SU-DHL-6 (cell line): ENCODE data around the gene ANXA11.

Source experiments
- H2AFZ ChIP-seq: fragments of 200-600 bp; sonication (generic); 2 replicates; pipeline ENCODE4 v1.6.1; 2014; ENCODE audit warnings: low read depth, mild to moderate bottlenecking, moderate library complexity, mixed read lengths, antibody characterized with exemption, low read length; ENCODE audit not compliant: severe bottlenecking
- H3F3A ChIP-seq: fragments of 200-600 bp; shearing (Covaris generic); 2 replicates; pipeline ENCODE4 v1.6.0; 2016; ENCODE audit warnings: antibody characterized with exemption, mild to moderate bottlenecking; ENCODE audit not compliant: insufficient read depth
- H3K27ac ChIP-seq: fragments of 200-600 bp; sonication (generic); 2 replicates; pipeline ENCODE4 v1.5.1; 2016; ENCODE audit warnings: low read depth, mild to moderate bottlenecking, low read length, moderate library complexity, mixed read lengths
- H3K27me3 ChIP-seq: fragments of 200-600 bp; sonication (generic), shearing (Covaris generic); 2 replicates; pipeline ENCODE4 v1.6.0; 2014; ENCODE audit warnings: mild to moderate bottlenecking, low read length
- H3K36me3 ChIP-seq: fragments of 200-600 bp; sonication (generic); 2 replicates; pipeline ENCODE4 v1.6.1; 2014; ENCODE audit warnings: mild to moderate bottlenecking, low read length, mixed read lengths
- H3K4me2 ChIP-seq: fragments of 300-600, 200-600 bp; shearing (Covaris generic), sonication (generic); 2 replicates; pipeline ENCODE4 v1.6.0; 2014; ENCODE audit warnings: low read length, low read depth, mild to moderate bottlenecking; ENCODE audit not compliant: poor library complexity, severe bottlenecking
- H3K4me3 ChIP-seq: fragments of 200-600 bp; sonication (generic); 2 replicates; pipeline ENCODE4 v1.5.1; 2014; ENCODE audit warnings: antibody characterized with exemption, low read length, mild to moderate bottlenecking, mixed read lengths; ENCODE audit not compliant: insufficient read depth, poor library complexity, severe bottlenecking
- H3K79me2 ChIP-seq: fragments of 200-600 bp; sonication (generic); 2 replicates; pipeline ENCODE4 v1.6.1; 2014; ENCODE audit warnings: mild to moderate bottlenecking, low read length, moderate library complexity; ENCODE audit not compliant: insufficient read depth
- H3K9ac ChIP-seq: fragments of 200-600 bp; sonication (generic); 2 replicates; pipeline ENCODE4 v1.7.0; 2014; ENCODE audit warnings: mild to moderate bottlenecking, low read length
- H3K9me2 ChIP-seq: fragments of 200-600 bp; sonication (generic); replicated peaks from 2 replicates; pipeline ENCODE4 v1.6.1; 2014; ENCODE audit warnings: low read length; ENCODE audit not compliant: insufficient read depth
- H3K9me3 ChIP-seq: fragments of 200-600 bp; sonication (generic); 2 replicates; pipeline ENCODE4 v1.6.1; 2014; ENCODE audit warnings: low read length, mixed read lengths; ENCODE audit not compliant: insufficient read depth
- H4K20me1 ChIP-seq: fragments of 200-600 bp; sonication (generic); 2 replicates; pipeline ENCODE4 v1.6.1; 2014; ENCODE audit warnings: low read depth, mild to moderate bottlenecking, antibody characterized with exemption, low read length, moderate library complexity, mixed read lengths
- CTCF ChIP-seq: fragments of 200-600 bp; sonication (generic); IDR thresholded peaks from one replicate; pipeline ENCODE4 v1.5.1; 2017; ENCODE audit warnings: antibody characterized with exemption, mild to moderate bottlenecking, low read length, moderate library complexity; ENCODE audit not compliant: insufficient read depth, poor library complexity, severe bottlenecking
- EZH2phosphoT487 ChIP-seq: fragments of 200-600 bp; sonication (generic), shearing (Covaris generic); conservative IDR thresholded peaks from 2 replicates; pipeline ENCODE4 v1.6.1; 2018; ENCODE audit warnings: mild to moderate bottlenecking, antibody characterized with exemption, low read length, moderate library complexity, mixed read lengths

ANXA11 gene

GRCh38 chr10:80194373-80195045 is 10.8 kb downstream of the ANXA11 start:
- Histone ChIP-seq H3K27ac (no peak overlapping the region), H3K4me2 (no peak overlapping the region), H2AFZ (no peak overlapping the region), H3K9ac (no peak overlapping the region), H3K79me2 (peaks cover 95% of the 10 kb centered on the region), H3F3A (peaks cover 5% of the 10 kb centered on the region; the same call in 1 of the 2 replicates), H3K9me3 (peaks cover 5% of the 10 kb centered on the region; the same call in 1 of the 2 replicates), H3K36me3 (peaks cover 10% of the 10 kb centered on the region; the same call in 1 of the 2 replicates), H4K20me1 (no peaks in the 10 kb centered on the region), H3K27me3 (no peaks in the 10 kb centered on the region), H3K4me3 (no peak overlapping the region), H3K9me2 (no peaks in the 10 kb centered on the region)
- TF ChIP-seq EZH2phosphoT487 (no peak), CTCF (no peak)

GRCh38 chr10:80192553-80192952 is 12.8 kb downstream of the ANXA11 start:
- Histone ChIP-seq H3K27ac (no peak overlapping the region), H2AFZ (no peak overlapping the region), H3K27me3 (no peaks in the 10 kb centered on the region), H3K79me2 (peaks cover 87% of the 10 kb centered on the region), H3K9me3 (peaks cover 5% of the 10 kb centered on the region; the same call in 1 of the 2 replicates), H3K4me3 (no peak overlapping the region), H3K36me3 (peaks cover 10% of the 10 kb centered on the region; the same call in 1 of the 2 replicates), H3K9ac (no peak overlapping the region), H4K20me1 (no peaks in the 10 kb centered on the region), H3K9me2 (no peaks in the 10 kb centered on the region), H3K4me2 (no peak overlapping the region), H3F3A (peaks cover 20% of the 10 kb centered on the region)
- TF ChIP-seq EZH2phosphoT487 (no peak), CTCF (no peak)

- Histone ChIP-seq H3F3A (peaks cover 15% of the 10 kb centered on the region), H3K9ac (no peak overlapping the region), H3K36me3 (peaks cover 10% of the 10 kb centered on the region; the same call in 1 of the 2 replicates), H3K79me2 (peaks cover 85% of the 10 kb centered on the region), H3K9me3 (peaks cover 5% of the 10 kb centered on the region; the same call in 1 of the 2 replicates), H2AFZ (no peak overlapping the region), H3K4me2 (no peak overlapping the region), H4K20me1 (no peaks in the 10 kb centered on the region), H3K27ac (no peak overlapping the region), H3K9me2 (no peaks in the 10 kb centered on the region), H3K27me3 (no peaks in the 10 kb centered on the region), H3K4me3 (no peak overlapping the region)
- TF ChIP-seq EZH2phosphoT487, result no peak
These were observed 13.6 kb downstream of the ANXA11 start for GRCh38 chr10:80191589-80192270.
